ENCODE results near the gene GPC5.

The GPC5 gene

DNA sequence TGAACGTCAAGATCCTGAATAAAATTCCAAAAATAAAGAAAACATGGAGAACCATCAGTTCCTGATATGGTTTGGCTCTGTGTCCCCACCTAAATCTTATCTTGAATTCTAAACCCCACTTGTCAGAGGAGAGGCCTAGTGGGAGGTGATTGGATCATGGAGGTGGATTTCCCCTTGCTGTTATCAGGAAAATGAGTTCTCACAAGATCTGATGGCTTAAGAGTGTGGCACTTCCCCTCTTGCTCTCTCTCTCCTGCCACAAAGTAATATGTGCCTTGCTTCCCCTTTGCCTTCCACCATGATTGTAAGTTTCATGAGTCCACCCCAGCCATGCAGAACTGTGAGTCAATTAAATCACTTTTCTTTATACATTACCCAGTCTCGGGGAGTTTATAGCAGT is 827.4 kb downstream of the GPC5 start:
- no peak for DNase-seq (ENCODE audit: extremely low spot score)
- TF ChIP-seq FOXA1 (IDR thresholded peaks at IDR 0.05), result no peak
- CTCF ChIA-PET, result no interaction called here
- POLR2A ChIA-PET, result no interaction called here

DNA sequence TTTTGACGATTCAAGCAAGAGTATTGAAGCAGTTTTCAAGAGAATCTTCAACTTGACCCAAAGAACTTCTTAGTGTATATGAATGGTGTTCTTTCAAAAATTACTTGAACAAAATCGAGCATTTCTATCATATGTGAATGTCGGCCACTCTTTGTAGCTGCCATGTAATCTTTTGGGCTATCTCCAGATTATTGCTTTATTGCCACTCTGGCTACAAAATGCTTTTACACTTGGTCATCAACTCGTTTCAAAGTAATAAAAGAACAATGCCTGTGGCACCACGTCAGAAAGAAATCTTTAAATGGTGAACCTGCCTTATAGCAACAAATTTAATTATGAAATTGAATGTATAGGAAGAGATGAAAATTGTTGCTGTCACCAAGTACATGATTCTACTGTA is 834.5 kb downstream of the GPC5 start:
- no peak for TF ChIP-seq LEF1 (IDR thresholded peaks at IDR 0.05; ENCODE audit: borderline replicate concordance)
- TF ChIP-seq L3MBTL2 (conservative IDR thresholded peaks at IDR 0.05), result no peak
- TF ChIP-seq FOXM1 (IDR thresholded peaks at IDR 0.05; ENCODE audit: borderline replicate concordance), result no peak
- no peak for TF ChIP-seq ELF4 (IDR thresholded peaks at IDR 0.05)
- no peak for TF ChIP-seq FOXA1 (IDR thresholded peaks at IDR 0.05)
- ChIA-PET CTCF (interaction anchor here (0.6 kb wide), 1 partner anchor 748 kb away, joined by 3 read pairs; no protein-coding TSS in a partner anchor), POLR2A (no interaction called here)
- DNase-seq (ENCODE audit: extremely low spot score), result no peak

DNA sequence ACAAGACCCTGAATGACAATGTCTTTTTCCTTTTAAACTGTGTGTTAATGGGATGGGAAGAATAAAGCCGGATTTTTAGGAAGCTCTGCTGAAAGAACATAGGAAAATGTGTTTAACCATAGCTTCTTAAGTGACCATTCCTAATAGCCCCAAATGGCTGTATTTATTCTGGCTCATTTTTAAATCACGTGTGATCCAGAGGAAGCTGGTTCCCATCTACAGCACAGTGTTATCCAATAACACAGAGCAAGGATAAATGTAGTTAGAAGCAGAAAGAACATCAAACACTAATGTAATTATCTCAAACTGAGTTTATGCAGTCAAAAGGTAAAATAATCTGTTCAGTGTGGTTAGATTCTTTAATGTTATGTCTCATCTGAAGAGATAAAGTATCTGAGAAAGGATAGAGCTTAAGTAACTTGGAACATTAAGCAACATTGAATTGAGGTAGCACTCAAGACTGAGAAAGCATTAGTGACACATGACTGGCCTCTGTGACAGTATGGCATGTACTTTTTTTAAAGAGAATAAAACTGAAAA is 853.3 kb downstream of the GPC5 start:
- DNase-seq (ENCODE audit: extremely low spot score), result no peak
- ChIA-PET CTCF (no interaction called here), POLR2A (no interaction called here)
- no peak for TF ChIP-seq CTBP1 (IDR thresholded peaks at IDR 0.05; ENCODE audit: borderline replicate concordance)
- TF ChIP-seq ARNT (IDR thresholded peaks at IDR 0.05), result no peak
- no peak for TF ChIP-seq FOXK2 (IDR thresholded peaks at IDR 0.05)
- TF ChIP-seq ELF4 (IDR thresholded peaks at IDR 0.05), result no peak
- TF ChIP-seq FOXM1 (IDR thresholded peaks at IDR 0.05; ENCODE audit: borderline replicate concordance), result no peak
- no peak for TF ChIP-seq SUZ12 (IDR thresholded peaks at IDR 0.05)
- TF ChIP-seq, protein P1, sequence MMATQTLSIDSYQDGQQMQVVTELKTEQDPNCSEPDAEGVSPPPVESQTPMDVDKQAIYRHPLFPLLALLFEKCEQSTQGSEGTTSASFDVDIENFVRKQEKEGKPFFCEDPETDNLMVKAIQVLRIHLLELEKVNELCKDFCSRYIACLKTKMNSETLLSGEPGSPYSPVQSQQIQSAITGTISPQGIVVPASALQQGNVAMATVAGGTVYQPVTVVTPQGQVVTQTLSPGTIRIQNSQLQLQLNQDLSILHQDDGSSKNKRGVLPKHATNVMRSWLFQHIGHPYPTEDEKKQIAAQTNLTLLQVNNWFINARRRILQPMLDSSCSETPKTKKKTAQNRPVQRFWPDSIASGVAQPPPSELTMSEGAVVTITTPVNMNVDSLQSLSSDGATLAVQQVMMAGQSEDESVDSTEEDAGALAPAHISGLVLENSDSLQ (IDR thresholded peaks at IDR 0.05), result no peak
- no peak for TF ChIP-seq BHLHE40 (IDR thresholded peaks at IDR 0.05; ENCODE audit: borderline replicate concordance)
- no peak for TF ChIP-seq ZNF384 (IDR thresholded peaks at IDR 0.05)
- no peak for TF ChIP-seq SP1 (IDR thresholded peaks at IDR 0.05)
- TF ChIP-seq NFRKB (IDR thresholded peaks at IDR 0.05), result no peak
- TF ChIP-seq TARDBP (IDR thresholded peaks at IDR 0.05), result no peak
- no peak for TF ChIP-seq LEF1 (IDR thresholded peaks at IDR 0.05; ENCODE audit: borderline replicate concordance)
- no peak for TF ChIP-seq HDGF (IDR thresholded peaks at IDR 0.05; ENCODE audit: borderline replicate concordance)
- no peak for TF ChIP-seq FOXA1 (IDR thresholded peaks at IDR 0.05)
- no peak for TF ChIP-seq L3MBTL2 (conservative IDR thresholded peaks at IDR 0.05)

DNA sequence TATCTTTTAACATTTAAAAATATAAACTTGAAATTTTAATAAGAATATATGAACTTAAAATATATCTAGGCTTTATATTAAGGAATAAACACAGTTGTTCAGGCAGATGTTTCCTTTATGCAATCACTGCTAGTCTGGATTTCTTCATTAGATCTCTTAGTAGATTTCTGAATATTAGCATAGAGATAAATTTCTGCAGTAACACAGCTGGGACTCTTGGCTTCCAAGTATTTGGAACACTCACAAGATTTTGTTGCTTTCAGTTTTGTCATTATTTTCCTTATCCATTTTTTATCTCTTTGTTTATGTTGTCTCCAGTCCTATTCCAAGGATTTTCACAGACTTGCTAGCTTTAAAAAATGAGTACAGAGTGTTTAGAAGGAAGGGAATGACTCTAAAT is 857.1 kb downstream of the GPC5 start:
- ChIA-PET POLR2A (no interaction called here), CTCF (no interaction called here)
- no peak for TF ChIP-seq CTBP1 (IDR thresholded peaks at IDR 0.05; ENCODE audit: borderline replicate concordance)
- TF ChIP-seq, protein P1 (IDR thresholded peaks at IDR 0.05), result no peak
- no peak for TF ChIP-seq TARDBP (IDR thresholded peaks at IDR 0.05)
- no peak for TF ChIP-seq FOXK2 (IDR thresholded peaks at IDR 0.05)
- no peak for TF ChIP-seq FOXM1 (IDR thresholded peaks at IDR 0.05; ENCODE audit: borderline replicate concordance)
- no peak for TF ChIP-seq FOXA1 (IDR thresholded peaks at IDR 0.05)
- TF ChIP-seq ARNT (IDR thresholded peaks at IDR 0.05), result no peak
- TF ChIP-seq LEF1 (IDR thresholded peaks at IDR 0.05; ENCODE audit: borderline replicate concordance), result no peak
- TF ChIP-seq L3MBTL2 (conservative IDR thresholded peaks at IDR 0.05), result no peak
- no peak for TF ChIP-seq NFRKB (IDR thresholded peaks at IDR 0.05)
- TF ChIP-seq BHLHE40 (IDR thresholded peaks at IDR 0.05; ENCODE audit: borderline replicate concordance), result no peak
- no peak for TF ChIP-seq HDGF (IDR thresholded peaks at IDR 0.05; ENCODE audit: borderline replicate concordance)
- TF ChIP-seq ELF4 (IDR thresholded peaks at IDR 0.05), result no peak
- no peak for TF ChIP-seq ZNF384 (IDR thresholded peaks at IDR 0.05)
- TF ChIP-seq SP1 (IDR thresholded peaks at IDR 0.05), result no peak
- TF ChIP-seq SUZ12 (IDR thresholded peaks at IDR 0.05), result no peak
- no peak for DNase-seq (ENCODE audit: extremely low spot score)

DNA sequence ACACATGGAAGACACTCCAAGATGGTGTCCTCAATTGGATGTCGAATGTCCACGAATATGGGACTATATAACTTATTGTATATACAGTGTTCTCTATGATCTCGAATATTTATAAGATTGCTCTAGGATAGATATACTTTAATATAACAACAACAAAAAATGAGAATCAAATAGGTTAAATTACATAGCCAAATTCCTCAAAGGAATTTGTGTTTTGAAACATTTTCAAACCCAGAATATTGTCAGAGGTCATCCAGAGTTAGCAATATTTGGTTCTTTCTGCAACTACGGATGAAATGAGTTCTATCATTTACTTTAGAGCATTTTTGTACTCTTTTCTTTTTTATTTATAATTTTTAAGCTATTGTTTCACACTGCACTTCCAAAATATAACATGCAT is 857.8 kb downstream of the GPC5 start:
- no peak for DNase-seq (ENCODE audit: extremely low spot score)
- CTCF ChIA-PET, result no interaction called here
- TF ChIP-seq SP1 (IDR thresholded peaks at IDR 0.05), result no peak
- POLR2A ChIA-PET, result no interaction called here

DNA sequence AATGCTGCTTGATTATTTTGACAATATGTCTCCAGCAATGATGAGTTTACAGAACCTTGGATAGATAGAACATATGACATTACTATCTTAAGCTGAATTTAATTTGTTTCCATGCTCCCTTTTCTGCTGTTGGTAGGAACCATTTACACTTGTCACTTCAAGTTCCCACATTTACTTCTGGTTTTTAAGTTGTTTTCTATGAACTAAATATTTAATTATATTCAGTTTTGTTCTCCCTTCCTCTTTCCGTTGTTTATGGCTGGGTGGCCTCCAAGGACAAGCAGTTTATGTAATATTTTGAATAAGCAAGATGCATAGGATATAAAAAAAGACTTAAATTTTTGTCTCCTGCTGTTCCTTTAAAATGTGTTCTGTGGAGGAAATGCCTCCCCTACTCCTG is 860.6 kb downstream of the GPC5 start:
- CTCF ChIA-PET, result no interaction called here

DNA sequence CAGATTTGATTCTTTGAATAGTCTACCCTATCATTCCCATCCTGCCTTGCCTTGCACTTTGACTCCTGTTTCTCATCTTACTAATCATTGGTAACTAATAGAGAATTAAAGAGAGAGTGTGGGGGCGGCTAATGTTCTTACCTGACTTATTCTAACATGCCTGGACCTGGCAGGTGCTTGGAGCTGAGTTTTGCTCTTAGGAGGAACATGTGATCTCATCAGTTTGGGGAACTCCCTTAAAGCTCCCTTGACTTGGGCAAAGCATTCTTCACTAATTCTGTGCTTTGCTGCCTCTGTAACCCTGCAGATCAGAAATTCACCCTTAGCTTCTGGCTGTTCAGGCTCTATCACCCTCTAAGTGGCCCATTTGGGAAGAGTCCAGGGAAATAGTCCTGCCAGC is 861.1 kb downstream of the GPC5 start:
- CTCF ChIA-PET, result no interaction called here

More for the DNA sequence above, 860.6 kb downstream of the GPC5 start:
- TF ChIP-seq, protein P1 (IDR thresholded peaks at IDR 0.05), result no peak
- TF ChIP-seq SP1 (IDR thresholded peaks at IDR 0.05) (no peak), FOXK2 (IDR thresholded peaks at IDR 0.05) (no peak), CTBP1 (IDR thresholded peaks at IDR 0.05; ENCODE audit: borderline replicate concordance) (no peak), NFRKB (IDR thresholded peaks at IDR 0.05) (no peak)
- no peak for DNase-seq (ENCODE audit: extremely low spot score)
- POLR2A ChIA-PET, result no interaction called here

More for the DNA sequence above, 861.1 kb downstream of the GPC5 start:
- no peak for DNase-seq (ENCODE audit: extremely low spot score)
- no peak for TF ChIP-seq ELF4 (IDR thresholded peaks at IDR 0.05)
- no peak for TF ChIP-seq SP1 (IDR thresholded peaks at IDR 0.05)
- TF ChIP-seq CTBP1 (IDR thresholded peaks at IDR 0.05; ENCODE audit: borderline replicate concordance), result no peak
- no peak for TF ChIP-seq HDGF (IDR thresholded peaks at IDR 0.05; ENCODE audit: borderline replicate concordance)
- TF ChIP-seq L3MBTL2 (conservative IDR thresholded peaks at IDR 0.05), result no peak
- no peak for TF ChIP-seq BHLHE40 (IDR thresholded peaks at IDR 0.05; ENCODE audit: borderline replicate concordance)
- TF ChIP-seq FOXM1 (IDR thresholded peaks at IDR 0.05; ENCODE audit: borderline replicate concordance), result no peak
- no peak for TF ChIP-seq FOXA1 (IDR thresholded peaks at IDR 0.05)
- TF ChIP-seq TARDBP (IDR thresholded peaks at IDR 0.05), result no peak
- TF ChIP-seq SUZ12 (IDR thresholded peaks at IDR 0.05), result no peak
- no peak for TF ChIP-seq FOXK2 (IDR thresholded peaks at IDR 0.05)
- TF ChIP-seq LEF1 (IDR thresholded peaks at IDR 0.05; ENCODE audit: borderline replicate concordance), result no peak
- no peak for TF ChIP-seq NFRKB (IDR thresholded peaks at IDR 0.05)
- TF ChIP-seq, protein P1 (IDR thresholded peaks at IDR 0.05), result no peak
- no peak for TF ChIP-seq ARNT (IDR thresholded peaks at IDR 0.05)
- no peak for TF ChIP-seq ZNF384 (IDR thresholded peaks at IDR 0.05)
- POLR2A ChIA-PET, result no interaction called here

Measured in HEK293T (cell line).